HG03066 (cell line): Measurements from ENCODE around the gene FOXN3.

Source experiments
- ATAC-seq: cut with Tn5 transposase; IDR thresholded peaks from one replicate; pipeline ENCODE4 v1.9.1; 2021; ENCODE audit warnings: low read depth; ENCODE audit not compliant: unreplicated experiment

The FOXN3 gene

DNA sequence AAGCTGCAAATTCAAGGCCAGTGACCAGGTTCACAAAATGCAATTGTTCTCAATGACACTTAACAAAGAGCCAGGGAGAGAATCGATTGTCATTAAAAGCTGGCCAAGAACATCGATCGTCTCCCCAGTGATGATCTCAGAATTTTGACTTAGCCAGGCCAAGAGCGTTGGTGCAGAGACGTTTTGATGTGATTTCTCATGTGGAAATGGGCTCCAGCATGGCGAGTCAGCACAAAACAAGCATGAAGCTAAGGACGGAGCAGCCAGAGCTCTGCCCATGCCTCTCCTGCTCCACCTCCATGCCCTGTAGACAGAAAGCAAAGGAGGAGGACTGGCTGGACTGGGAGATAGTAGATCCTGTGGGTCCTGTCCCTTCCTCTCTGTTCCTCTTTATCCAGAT, 270.8 kb downstream of the FOXN3 start:
- ATAC-seq = no peak

DNA sequence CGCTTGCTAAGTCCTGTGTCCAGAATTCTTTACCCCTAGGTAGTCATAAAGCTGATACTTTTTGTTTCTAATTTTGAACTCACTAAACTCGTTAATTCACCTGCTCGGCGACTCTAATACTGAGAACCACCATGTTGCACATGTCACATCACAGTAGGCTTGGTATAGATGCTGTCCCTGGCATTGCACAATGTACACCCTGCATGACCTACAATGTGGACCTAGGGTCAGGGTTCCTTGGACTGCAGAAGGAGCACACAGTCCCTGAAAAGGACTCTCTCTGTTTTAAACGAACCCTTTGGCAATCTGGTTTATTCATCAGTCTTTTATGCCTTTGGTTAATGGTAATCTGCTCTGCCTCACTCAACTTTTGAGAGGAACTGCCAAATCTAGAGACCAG, 272.4 kb downstream of the FOXN3 start:
- no peak for ATAC-seq

DNA sequence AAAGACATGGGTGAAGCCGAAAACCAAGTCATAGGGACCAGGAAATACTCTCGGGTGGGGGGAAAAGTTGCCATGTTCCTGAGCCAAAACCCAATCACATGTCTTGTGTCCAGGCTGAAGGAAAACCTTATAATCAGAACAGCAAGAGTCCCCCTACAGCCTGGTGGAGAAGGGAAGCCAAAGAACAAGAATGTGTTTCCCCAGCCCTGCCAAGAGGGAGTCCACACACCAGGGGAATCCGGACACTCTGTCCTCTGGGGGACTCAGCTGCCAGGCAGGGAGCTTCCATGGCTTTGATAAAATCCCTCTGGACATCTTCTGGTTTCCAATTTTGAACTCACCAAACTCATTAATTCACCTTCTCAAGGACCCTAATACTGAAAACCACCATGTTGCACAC, 273.0 kb downstream of the FOXN3 start:
- ATAC-seq = no peak

DNA sequence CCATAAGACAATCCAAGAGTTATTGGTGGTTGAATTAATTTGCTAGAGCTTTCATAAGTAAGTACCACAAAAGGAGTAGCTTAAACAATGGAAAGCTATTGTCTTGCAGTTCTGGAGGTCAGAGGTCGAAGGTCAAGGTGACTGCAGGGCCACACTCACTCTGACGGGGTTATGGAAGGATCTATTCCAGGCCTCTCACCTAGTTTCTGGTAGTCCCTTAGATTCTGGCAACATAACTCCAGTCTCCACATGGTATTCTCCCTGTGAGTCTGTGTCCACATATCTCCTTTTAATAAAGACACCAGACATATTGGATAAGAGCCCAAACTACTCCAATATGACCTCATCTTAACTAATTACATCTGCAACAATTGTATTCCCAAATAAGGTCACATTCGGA, 273.4 kb downstream of the FOXN3 start:
- ATAC-seq = no peak

DNA sequence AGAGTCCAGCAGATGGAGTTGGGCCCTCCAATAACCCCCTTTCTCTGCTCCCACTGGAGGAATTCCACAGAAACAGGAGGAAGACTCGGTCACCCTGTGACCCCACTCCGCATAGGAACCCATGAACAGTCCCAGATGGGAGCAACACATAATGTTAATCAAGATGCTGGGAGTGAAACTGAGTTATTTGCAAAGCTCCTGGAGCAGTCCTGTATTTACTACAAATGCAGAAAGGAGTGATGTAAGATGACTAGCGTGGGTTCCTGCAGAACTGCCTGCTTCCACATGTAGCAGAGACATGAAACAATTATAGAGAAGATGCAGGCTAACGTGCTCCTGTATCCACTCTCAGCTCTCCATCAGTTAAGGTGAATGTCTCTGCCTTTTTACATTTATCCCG, 274.7 kb downstream of the FOXN3 start:
- no peak for ATAC-seq

DNA sequence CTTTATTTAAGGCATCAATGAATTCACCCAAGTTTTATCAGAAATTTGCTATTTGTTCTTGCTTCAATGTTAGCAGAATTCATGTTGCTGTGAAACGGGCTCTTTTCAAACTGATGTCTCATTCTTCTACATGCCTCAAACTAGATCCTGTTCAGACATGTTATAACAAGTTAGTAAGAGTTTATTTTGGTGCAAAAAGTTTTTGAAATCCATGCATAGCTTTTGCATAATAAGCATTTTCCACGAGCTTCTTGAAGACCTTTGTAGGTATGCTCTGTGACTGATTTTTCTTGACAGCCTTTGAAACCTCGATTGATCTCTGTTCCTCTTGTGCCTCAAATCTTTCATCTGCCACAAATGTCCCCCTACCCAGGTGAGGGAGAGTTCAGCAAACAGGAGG, 275.2 kb downstream of the FOXN3 start:
- no peak for ATAC-seq

DNA sequence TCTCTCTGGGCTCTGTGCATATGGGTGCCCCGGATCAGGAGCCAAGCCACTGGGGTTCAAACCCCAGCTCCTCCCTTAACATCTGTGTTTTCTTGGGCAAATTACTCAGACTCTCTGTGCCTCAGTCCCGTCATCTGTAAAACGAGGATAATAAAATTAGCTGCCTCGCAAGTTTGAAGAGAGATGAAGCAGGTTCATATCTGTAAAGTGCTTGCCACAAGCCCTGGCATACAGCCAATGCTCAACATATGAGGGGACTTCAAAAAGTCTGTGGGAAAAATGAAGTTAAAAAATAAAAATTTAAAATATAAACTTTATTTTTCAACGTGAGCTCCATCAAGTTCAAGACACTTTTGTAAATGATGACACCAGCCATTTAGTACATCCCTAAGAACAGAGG, 276.7 kb downstream of the FOXN3 start:
- ATAC-seq = no peak

DNA sequence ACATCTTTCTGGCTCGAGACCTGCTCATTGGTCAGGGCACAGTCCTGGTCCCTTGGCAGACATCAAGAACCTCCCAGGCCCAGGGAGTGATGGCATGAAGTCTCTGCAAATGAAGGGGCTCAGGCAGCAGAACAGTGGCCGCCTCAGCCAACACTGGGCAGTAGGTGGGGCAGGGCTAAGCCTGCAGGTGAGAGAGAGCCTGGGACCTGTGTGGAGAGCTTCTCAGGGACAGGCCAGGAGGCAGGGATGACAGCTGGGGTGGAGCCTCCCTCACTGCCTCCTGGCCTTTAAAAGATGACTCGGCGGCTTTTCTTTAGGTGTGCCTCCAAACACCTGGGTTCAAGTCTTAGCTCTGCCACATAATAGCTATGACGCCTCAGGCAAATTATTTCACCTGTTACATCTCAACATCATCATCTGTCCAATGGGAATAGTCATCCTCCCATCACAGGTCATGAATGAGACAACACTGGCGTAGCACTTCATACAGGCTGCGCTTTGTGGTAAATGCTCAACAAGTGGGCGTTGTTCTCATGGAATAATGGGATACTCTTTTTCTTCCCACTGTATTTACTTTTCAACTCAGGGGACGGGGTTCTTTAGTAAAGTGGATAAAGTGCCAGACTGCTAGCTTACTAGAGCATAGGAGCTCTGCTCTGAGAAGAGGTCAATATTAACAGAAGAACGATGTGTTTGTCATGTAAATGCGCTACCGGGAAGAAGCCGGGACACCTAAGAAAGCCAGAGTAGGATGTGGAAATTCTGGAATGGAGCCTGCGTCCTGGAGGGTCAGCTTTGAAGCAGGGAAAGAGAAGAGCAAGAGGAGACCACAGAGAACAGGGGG, 277.4 kb downstream of the FOXN3 start:
- ATAC-seq = no peak

DNA sequence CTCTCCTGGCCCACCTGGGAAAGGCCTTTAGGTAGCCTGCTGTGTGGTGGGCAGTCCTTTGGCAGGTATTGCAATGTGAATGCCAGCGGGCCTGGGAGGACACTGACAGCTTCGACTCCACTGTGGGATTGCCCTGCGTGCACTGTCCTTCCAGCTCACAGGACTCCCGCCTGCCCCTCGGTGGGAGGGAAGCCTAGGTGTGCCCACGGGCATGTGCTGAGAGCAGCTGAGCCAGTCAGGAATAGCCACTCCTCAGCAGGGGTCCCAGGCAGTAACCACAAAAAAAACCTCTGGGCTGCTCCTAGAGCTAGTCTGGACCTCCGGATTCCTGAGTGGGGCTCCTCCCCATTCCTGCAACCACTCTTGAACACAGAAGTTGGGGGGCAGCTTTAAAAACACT, 278.2 kb downstream of the FOXN3 start:
- no peak for ATAC-seq

DNA sequence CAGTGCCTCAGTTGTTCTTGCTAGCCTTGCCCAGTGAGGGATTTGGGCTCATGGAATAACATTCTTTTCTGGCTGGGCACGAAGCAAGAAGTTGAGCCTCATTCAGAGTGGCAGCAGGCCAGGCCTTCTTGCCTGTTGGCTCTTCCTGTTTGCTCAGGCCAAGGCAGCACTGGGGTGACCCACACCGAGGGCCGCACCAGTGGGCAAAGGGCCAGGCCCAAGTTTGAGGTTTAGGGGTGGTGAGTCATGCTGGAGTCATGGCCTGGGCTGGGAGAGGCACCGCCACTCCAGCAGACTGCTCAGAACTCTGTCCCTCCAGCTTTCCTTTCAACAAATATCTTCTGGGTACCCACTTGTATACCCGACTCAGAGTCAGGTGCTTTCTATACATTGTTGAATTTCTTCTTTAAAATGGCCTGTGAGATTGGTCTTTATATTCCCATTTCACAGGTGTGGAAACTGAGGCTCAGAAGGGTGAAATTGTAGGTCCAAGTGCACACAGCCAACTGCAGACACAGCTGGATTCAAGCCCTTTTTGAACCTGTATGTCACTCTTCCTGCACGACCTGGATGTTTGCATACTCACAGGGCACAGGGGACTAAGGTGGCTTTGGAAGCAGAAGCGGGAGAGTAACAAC, 279.4 kb downstream of the FOXN3 start:
- ATAC-seq = no peak

DNA sequence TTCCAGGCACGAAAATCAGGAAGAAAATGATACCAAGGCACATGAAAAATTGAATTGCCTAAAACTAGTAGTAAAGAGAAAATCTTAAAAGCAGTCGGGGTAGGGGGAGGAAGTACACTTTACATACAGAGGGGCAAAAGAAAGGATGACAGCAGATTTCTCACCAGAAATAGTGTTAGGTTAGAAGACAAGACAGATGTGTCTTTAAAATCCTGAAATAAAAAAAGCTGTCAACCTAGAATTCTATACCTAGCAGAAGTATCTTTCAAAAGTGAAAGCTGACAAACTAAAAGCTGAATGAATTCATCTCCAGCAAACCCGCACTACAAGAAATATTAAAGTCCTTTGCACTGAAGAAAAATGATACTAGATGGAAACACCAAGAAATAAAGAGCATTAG, 280.4 kb downstream of the FOXN3 start:
- no peak for ATAC-seq

DNA sequence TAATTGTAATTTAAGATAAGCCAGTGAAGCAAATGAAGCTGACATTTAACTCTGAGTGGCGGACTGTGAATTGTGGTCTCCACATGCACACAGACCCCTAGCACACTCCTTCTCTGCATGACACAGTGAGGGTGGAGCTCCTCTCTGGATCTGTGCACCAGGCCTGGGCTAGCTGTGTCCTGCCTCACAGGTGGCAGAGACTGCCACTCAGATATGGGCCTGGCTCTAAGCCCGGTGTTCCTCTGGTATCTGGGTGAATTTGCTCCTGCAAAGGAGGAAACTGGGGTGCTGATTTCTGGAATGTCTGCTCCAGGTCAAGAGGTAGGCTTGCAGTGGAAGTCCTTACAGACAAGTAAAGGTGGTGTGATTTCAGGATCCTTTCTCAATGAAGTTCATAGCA, 282.4 kb downstream of the FOXN3 start:
- ATAC-seq = no peak

DNA sequence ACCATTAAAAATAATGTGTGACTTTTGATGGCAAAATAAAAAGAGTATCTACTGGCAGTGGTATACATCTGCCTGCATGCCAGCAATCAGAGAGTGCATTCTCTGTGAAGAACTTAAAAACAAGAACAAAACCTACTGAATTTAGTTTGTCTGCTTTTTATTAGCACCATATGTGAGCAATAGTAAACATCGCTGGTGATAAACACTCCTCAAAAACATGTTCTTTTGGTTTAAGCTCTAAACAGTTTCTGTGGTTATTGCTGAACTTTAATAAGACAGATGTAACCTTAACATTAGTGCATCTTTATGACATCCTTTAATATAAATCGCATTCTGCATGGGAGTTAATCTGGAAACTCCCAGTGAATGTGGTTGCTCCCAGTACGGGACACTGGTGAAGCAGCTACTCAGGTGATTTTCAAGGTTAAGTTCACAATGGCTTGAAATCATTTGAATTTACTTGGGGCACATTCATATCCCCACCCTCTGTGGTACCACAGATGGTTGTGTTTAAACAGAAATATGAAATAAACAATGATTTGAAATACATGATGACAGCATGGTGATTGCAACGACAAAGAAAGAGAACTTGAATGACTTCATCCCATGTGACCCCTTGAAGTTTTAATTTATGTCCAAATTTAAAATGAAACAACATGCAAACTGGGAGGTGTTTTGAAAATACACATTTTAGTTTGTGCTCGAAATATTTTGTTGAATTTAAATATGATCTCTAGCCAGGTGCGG, 285.9 kb downstream of the FOXN3 start:
- no peak for ATAC-seq

DNA sequence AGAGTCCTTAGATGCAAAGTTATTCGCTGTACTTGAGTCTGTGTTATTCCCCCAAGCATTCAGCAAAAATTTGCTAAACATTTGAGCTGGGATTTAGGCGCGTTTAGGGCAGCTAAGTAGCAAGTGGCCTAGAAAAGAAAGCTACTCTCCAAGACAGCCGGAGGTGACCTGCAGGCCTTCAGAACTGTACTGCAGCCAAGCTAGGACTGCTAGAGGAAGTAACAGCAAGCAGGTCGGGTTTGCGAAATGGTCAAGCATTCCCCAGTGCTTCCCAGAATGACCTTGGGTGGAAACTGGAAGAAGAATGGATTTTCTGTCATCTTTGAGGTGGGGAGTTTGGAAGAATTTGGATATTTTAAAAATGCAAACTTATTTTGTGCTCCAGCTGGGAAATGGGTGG, 287.5 kb downstream of the FOXN3 start:
- ATAC-seq = no peak

DNA sequence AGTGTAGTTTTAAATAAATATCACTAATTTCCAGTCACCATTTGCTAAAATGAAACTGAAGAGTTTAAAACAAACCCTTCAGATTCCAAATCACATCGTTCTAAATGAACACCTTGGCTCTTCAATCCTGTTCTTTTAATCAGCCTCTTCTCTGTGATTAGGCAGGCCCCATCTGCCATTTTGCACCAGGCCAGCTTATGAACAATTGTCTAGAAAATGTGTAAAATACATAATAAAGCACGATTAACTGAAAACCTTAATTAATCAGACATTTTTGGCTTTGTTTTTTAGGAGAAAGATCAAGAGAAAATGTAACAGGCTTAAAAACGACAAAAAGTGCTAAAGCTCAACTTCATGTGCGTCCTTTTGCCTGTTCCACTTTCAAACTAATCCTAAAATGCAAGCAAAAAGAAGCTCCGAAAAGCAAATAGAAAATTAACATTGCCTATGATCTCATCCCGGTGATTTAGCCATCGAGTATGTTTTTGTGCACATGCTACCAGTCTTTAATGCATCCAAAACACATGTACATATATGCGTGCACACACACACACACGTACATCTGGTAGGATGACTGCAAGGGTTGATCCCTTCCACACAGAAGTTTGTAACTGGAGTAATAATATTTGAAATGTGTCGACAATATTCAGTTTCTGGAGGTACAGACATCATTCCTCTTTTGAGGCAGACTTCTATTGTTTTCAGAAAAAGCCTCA, 288.6 kb downstream of the FOXN3 start:
- ATAC-seq = no peak

DNA sequence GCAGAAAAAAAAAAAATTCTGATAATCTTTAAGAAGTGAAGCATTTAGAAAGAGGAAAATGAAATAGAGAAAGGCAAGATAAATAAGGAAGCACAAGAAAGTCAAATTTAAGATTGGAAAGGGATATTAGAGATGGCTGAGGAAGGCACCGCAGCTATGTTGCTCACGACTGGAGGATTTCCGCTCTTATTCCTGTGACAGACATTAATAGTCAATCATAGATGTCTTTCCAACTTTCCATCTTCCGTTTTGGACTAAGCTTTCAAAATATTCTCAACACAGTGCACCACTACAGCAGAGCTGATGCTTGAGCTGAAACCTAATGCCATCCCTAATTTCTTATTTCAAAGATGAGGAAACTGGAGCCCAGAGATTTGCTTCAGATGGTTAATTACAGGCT, 290.6 kb downstream of the FOXN3 start:
- no peak for ATAC-seq

DNA sequence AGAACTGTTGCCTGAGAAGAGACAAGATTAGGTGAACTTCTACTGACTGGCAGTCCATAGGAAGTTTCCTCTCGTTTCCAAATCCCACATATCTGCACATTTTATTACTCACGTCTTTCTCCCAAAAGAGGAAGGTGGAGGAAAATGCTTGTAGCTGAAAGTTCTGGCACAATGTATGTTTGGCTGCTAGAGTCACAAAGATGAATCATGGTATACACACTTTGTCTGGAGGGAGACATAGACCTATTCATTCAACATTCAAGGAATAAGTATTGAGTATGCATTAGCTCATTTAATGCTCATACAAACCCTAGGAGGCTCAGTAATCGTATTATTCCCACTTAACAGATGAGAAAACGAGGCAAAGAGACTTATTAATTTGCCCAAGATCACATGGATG, 291.8 kb downstream of the FOXN3 start:
- no peak for ATAC-seq

DNA sequence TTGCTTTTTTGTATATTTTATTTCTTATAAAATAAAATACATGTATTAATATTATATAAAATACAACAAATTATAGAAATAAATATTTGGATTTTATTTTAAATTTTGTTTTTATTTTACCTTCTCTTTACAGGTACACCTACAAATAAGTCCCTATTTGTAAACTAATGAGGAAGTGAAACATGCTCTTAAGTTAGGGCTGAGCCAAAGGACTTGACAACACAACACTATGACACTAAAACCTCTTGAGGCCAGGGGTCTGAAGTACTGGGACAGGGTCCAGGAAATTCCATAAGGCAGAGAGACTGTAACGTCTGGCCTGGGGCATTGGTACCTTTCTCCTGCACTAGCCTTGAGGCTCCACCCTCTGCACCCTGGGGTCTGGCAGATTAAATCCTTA, 293.2 kb downstream of the FOXN3 start:
- ATAC-seq = no peak

DNA sequence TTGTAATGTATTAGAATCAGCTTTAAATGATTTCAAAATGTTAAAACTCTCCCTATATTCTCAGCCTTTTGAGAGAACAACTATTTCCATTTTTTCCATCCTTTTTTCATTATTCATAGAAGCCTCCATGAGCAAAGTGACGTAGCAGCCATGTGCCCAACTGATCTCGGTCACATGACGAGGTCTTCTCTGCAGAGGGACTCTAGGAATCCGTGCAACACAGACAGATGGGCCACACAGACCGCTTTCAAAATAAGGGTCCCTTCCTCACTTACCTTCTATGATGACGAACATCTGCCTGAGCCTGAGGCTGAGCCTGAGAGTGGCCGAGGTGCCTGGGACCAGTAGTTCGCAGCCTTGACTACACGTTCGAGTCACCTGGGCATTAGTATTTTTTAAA, 293.8 kb downstream of the FOXN3 start:
- no peak for ATAC-seq

DNA sequence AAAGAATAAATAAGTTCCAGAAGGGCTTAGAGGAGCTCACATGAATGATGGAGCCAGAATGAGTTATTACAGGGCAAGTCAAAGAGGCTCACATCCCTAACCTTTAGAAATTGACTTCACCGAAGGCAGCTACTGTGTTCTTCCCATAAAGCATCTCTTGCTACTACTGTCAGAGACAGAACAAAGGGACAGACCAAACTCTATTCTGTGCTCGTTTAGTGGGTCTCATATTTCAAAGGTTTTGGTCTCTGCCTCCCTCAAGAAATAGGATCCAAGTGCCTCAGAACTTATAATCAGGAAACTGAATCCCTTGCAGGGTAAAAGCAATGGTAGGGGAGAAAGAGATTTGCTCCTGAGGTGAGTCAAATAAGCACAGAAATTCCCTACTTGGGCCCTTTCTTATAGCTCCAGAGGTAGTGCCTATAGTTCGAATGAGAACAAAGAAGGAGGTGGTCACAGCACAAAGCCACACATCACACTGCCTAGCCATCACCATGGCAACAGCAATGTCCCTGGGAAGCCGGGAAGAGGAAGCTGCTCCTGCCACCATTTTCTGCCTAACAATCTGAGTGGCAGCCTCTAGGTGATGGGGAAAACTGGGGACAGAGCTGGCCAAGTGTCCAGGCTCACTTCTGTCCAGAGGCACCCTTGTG, 294.9 kb downstream of the FOXN3 start:
- ATAC-seq = no peak

DNA sequence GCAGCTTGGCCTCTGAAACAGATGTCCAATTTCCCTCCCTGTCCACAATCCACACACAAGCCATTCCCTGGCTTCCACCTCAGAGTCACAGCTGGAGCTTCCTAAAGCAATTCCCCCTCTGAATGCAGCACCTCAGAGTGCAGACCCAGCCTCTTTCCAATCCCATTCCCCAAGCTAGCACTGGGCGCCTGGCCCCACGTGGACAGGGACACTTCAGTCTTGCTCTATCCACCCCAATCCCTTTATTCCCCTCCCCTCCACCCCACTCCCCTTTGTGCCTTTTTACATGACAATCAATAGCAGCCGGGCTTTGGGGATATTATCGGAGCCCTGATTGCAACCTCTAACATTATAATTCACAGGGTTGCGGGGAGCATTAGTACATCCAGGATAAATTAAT, 300.0 kb downstream of the FOXN3 start:
- no peak for ATAC-seq
